C4-2B (cell line): ENCODE data around the gene KSR2.

Experiments
- H3K27ac ChIP-seq: fragments of 450-650 bp; 2 replicates; pipeline ENCODE4 v1.5.1; 2017
- CTCF ChIP-seq: fragments of 450-650 bp; conservative IDR thresholded peaks from 2 replicates; pipeline ENCODE4 v1.5.1; 2017; ENCODE audit warnings: mild to moderate bottlenecking
- ZFX ChIP-seq: fragments of 450-650 bp; IDR thresholded peaks from 2 replicates; pipeline ENCODE4 v1.6.1; 2017

KSR2 gene

GRCh38 chr12:117444781-117445180, 524.0 kb downstream of the KSR2 start:
- TF ChIP-seq CTCF = no peak
- TF ChIP-seq ZFX = no peak
- H3K27ac ChIP-seq = no peak overlapping the region

GRCh38 chr12:117441751-117442150, 527.0 kb downstream of the KSR2 start:
- TF ChIP-seq CTCF (no peak), ZFX (no peak)
- no peak overlapping the region for H3K27ac ChIP-seq

GRCh38 chr12:117440384-117440783, 528.4 kb downstream of the KSR2 start:
- H3K27ac ChIP-seq = no peak overlapping the region
- TF ChIP-seq CTCF = no peak
- no peak for TF ChIP-seq ZFX

- TF ChIP-seq CTCF = no peak
- no peak for TF ChIP-seq ZFX
- no peak overlapping the region for H3K27ac ChIP-seq
Measured at GRCh38 chr12:117439531-117440001, 529.2 kb downstream of the KSR2 start.

GRCh38 chr12:117438809-117439208, 530.0 kb downstream of the KSR2 start:
- no peak overlapping the region for H3K27ac ChIP-seq
- no peak for TF ChIP-seq CTCF
- TF ChIP-seq ZFX = no peak

- no peak for TF ChIP-seq ZFX
- TF ChIP-seq CTCF = no peak
Measured at GRCh38 chr12:117437516-117438255, 531.1 kb downstream of the KSR2 start.

GRCh38 chr12:117433878-117434277, 534.9 kb downstream of the KSR2 start:
- no peak overlapping the region for H3K27ac ChIP-seq
- no peak for TF ChIP-seq ZFX
- TF ChIP-seq CTCF = no peak

More at GRCh38 chr12:117437516-117438255, 531.1 kb downstream of the KSR2 start:
- H3K27ac ChIP-seq = no peak overlapping the region
